PC-3 (cell line): Measurements from ENCODE around the gene AFF3. TPM values are rescaled to one million over a fixed set of nuclear protein-coding genes. Genes with fewer than 3 reads are reported as not detected.

Source experiments
- ATAC-seq: fragments of 200-7000 bp; cut with Tn5 transposase; 2 replicates; pipeline ENCODE4 v1.9.1; 2020; ENCODE audit warnings: mild to moderate bottlenecking, moderate library complexity
- BruUV-seq: library from RNA; stranded (reverse); fragments of 400-500 nt; replicated peaks from 2 replicates; lab custom pipeline; 2021; lab: Mats Ljungman, UMichigan
- CTCF ChIA-PET: fragments of 300-600 bp; sonication (Branson Sonifier 250); formaldehyde crosslinking; loops from one replicate; lab custom pipeline; 2022; ENCODE audit warnings: antibody characterized with exemption; lab: Charles Lee
- POLR2A ChIA-PET: fragments of 300-600 bp; sonication (Branson Sonifier 250); formaldehyde crosslinking; loops from one replicate; lab custom pipeline; 2022; ENCODE audit warnings: antibody characterized with exemption; ENCODE audit not compliant: unreplicated experiment; lab: Charles Lee
- DNase-seq: peaks from one replicate; pipeline ENCODE4 v3.0.0-alpha.2; 2015
- H2AFZ ChIP-seq: fragments of 300-600 bp; sonication (generic); 2 replicates; pipeline ENCODE4 v1.6.0; 2016; ENCODE audit warnings: antibody characterized with exemption, low read length
- H3F3A ChIP-seq: fragments of 300-600 bp; sonication (generic); one replicate; pipeline ENCODE4 v1.6.0; 2017; ENCODE audit warnings: antibody characterized with exemption, low read length, control low read depth, mild to moderate bottlenecking; ENCODE audit not compliant: unreplicated experiment
- H3K27ac ChIP-seq: fragments of 300-600 bp; sonication (generic); 2 replicates; pipeline ENCODE4 v1.5.1; 2016; ENCODE audit warnings: mild to moderate bottlenecking, low read length
- H3K27me3 ChIP-seq: fragments of 300-600 bp; sonication (generic); 2 replicates; pipeline ENCODE4 v1.6.1; 2016; ENCODE audit warnings: low read length, mixed read lengths
- H3K36me3 ChIP-seq: fragments of 300-600 bp; sonication (generic); 2 replicates; pipeline ENCODE4 v1.6.1; 2016; ENCODE audit warnings: low read depth, mixed run types, low read length, mixed read lengths
- H3K4me1 ChIP-seq: fragments of 300-600 bp; sonication (generic); 2 replicates; pipeline ENCODE4 v1.5.1; 2016; ENCODE audit warnings: low read length; ENCODE audit not compliant: insufficient read depth
- H3K4me2 ChIP-seq: fragments of 300-600 bp; sonication (generic); 2 replicates; pipeline ENCODE4 v1.6.0; 2016; ENCODE audit warnings: low read length
- H3K4me3 ChIP-seq: fragments of 300-600 bp; sonication (generic); 2 replicates; pipeline ENCODE4 v1.5.1; 2016; ENCODE audit warnings: mild to moderate bottlenecking, low read length, mixed read lengths
- H3K79me2 ChIP-seq: fragments of 300-600 bp; sonication (generic); 2 replicates; pipeline ENCODE4 v1.6.1; 2017; ENCODE audit warnings: low read length, mixed read lengths
- H3K9ac ChIP-seq: fragments of 300-600 bp; sonication (generic); 2 replicates; pipeline ENCODE4 v1.6.0; 2016; ENCODE audit warnings: mild to moderate bottlenecking, low read length
- H3K9me2 ChIP-seq: fragments of 300-600 bp; sonication (generic); replicated peaks from 2 replicates; pipeline ENCODE4 v1.6.1; 2016; ENCODE audit warnings: mixed run types, low read length, mixed read lengths
- H3K9me3 ChIP-seq: fragments of 300-600 bp; sonication (generic); 2 replicates; pipeline ENCODE4 v1.6.1; 2016; ENCODE audit warnings: low read length, mixed read lengths
- H4K20me1 ChIP-seq: fragments of 300-600 bp; sonication (generic); 2 replicates; pipeline ENCODE4 v1.6.1; 2016; ENCODE audit warnings: low read length, mixed read lengths
- CTCF ChIP-seq: fragments of 300-600 bp; sonication (generic); conservative IDR thresholded peaks from 2 replicates; pipeline ENCODE4 v1.5.1; 2017; ENCODE audit warnings: antibody characterized with exemption, low read depth, mild to moderate bottlenecking, low read length
- EZH2 ChIP-seq: fragments of 300-600 bp; sonication (generic); IDR thresholded peaks from one replicate; pipeline ENCODE4 v1.6.1; 2017; ENCODE audit warnings: antibody characterized with exemption, mild to moderate bottlenecking, low read length; ENCODE audit not compliant: unreplicated experiment
- EZH2phosphoT487 ChIP-seq: fragments of 300-600 bp; sonication (generic); IDR thresholded peaks from 2 replicates; pipeline ENCODE4 v1.6.1; 2018; ENCODE audit warnings: mild to moderate bottlenecking, antibody characterized with exemption, low read length, borderline replicate concordance
- intact Hi-C: fragments of 100-400 bp; cut with micrococcal nuclease; formaldehyde crosslinking; loops from 2 replicates; pipeline ENCODE4 v1.9.0; 2023
- total RNA-seq: library from RNA; depleted of rRNA; stranded (reverse); fragments of >200 nt; gene quantifications from 2 replicates; pipeline ENCODE4 v1.2.3, GENCODE V29; 2014

The AFF3 gene
- total RNA-seq, 1 experiment from 2014 or later: 0.04 TPM

DNA sequence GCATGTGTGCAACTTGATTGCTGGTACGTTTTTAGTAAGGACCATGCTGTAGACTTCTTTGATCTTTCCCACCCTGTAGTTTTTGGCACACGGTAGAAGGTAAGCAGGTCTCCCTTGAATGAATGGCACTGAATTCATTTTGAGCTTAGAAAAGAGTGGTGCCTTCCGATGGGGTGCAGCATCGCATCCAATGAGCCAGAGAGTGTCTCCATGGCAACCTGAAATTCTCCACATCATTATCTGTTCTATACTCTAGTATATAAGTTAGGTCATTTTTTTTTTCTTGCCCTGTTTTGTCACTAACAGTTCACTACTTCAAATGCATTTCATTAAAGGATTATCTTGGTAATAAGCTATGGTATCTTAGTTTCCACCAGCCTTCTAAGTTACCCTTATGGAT is 571.4 kb downstream of the AFF3 start:
- H3K9me3 ChIP-seq: no peaks in the 10 kb centered on the region
- intact Hi-C loops: loop anchor here (5.0 kb wide), 1 partner anchor 91 kb away; no protein-coding TSS in a partner anchor
- no peak for ATAC-seq
- CTCF ChIA-PET: no interaction called here
- no peaks in the 10 kb centered on the region for H4K20me1 ChIP-seq
- TF ChIP-seq CTCF (no peak), EZH2 (no peak), EZH2phosphoT487 (no peak)
- H3K9ac ChIP-seq: no peak overlapping the region
- no peaks in the 10 kb centered on the region for H3K36me3 ChIP-seq
- no peaks in the 10 kb centered on the region for H3K9me2 ChIP-seq
- no peaks in the 10 kb centered on the region for H3K27me3 ChIP-seq
- no peaks in the 10 kb centered on the region for H3F3A ChIP-seq
- no peaks in the 10 kb centered on the region for H3K79me2 ChIP-seq
- POLR2A ChIA-PET: no interaction called here
- no peak overlapping the region for H3K4me2 ChIP-seq
- DNase-seq: no peak
- H3K27ac ChIP-seq: no peak overlapping the region
- peaks cover 5% of the 10 kb centered on the region for H3K4me1 ChIP-seq
- no TSS peak for BruUV-seq
- no peak overlapping the region for H2AFZ ChIP-seq
- no peak overlapping the region for H3K4me3 ChIP-seq

- Histone ChIP-seq H4K20me1 (no peaks in the 10 kb centered on the region), H3K9me3 (no peaks in the 10 kb centered on the region), H3K27ac (no peak overlapping the region), H3K27me3 (no peaks in the 10 kb centered on the region), H3K4me3 (no peak overlapping the region), H3F3A (no peaks in the 10 kb centered on the region), H3K36me3 (no peaks in the 10 kb centered on the region), H3K79me2 (no peaks in the 10 kb centered on the region), H3K4me1 (peaks cover 5% of the 10 kb centered on the region), H3K4me2 (no peak overlapping the region), H2AFZ (no peak overlapping the region), H3K9me2 (no peaks in the 10 kb centered on the region), H3K9ac (no peak overlapping the region)
- CTCF ChIA-PET: no interaction called here
- ATAC-seq: no peak
- no peak for DNase-seq
- POLR2A ChIA-PET: no interaction called here
- intact Hi-C loops: no loop called here
- BruUV-seq: no TSS peak
- TF ChIP-seq EZH2phosphoT487 (no peak), CTCF (no peak), EZH2 (no peak)
Observed at GRCh38 chr2:99569386-99569785, 573.0 kb downstream of the AFF3 start.

- H2AFZ ChIP-seq: no peak overlapping the region
- H3K9me3 ChIP-seq: no peaks in the 10 kb centered on the region
- no peaks in the 10 kb centered on the region for H3K79me2 ChIP-seq
- H3K4me2 ChIP-seq: no peak overlapping the region
- H3K9me2 ChIP-seq: no peaks in the 10 kb centered on the region
- H3K36me3 ChIP-seq: no peaks in the 10 kb centered on the region
- no peaks in the 10 kb centered on the region for H3F3A ChIP-seq
- H3K4me3 ChIP-seq: no peak overlapping the region
- intact Hi-C loops: no loop called here
- no peaks in the 10 kb centered on the region for H4K20me1 ChIP-seq
- no peak overlapping the region for H3K27ac ChIP-seq
- ChIA-PET CTCF (no interaction called here), POLR2A (interaction anchor here (0.6 kb wide), 1 partner anchor 118 kb away, joined by 6 read pairs; no protein-coding TSS in a partner anchor)
- H3K9ac ChIP-seq: no peak overlapping the region
- no peaks in the 10 kb centered on the region for H3K27me3 ChIP-seq
- DNase-seq: no peak
- H3K4me1 ChIP-seq: no peaks in the 10 kb centered on the region
- ATAC-seq: no peak
- no TSS peak for BruUV-seq
- no peak for TF ChIP-seq EZH2
- no peak for TF ChIP-seq CTCF
- no peak for TF ChIP-seq EZH2phosphoT487
Observed at GRCh38 chr2:99565227-99565626, 577.2 kb downstream of the AFF3 start.
